Skin epidermis (tissue), 12 donors: Measurements from ENCODE around the gene RPL21.
A peak's percentile ranks its signal among the peaks of the same experiment; 100 is the strongest.
"Not testable (repeated sequence)": the region's sequence is repeated elsewhere in the genome, so short reads cannot be mapped to it uniquely, and the experiment has no call there.

Experiments
- H3K27ac ChIP-seq, 21 experiments: fragments of 200-600 bp; sonication (generic) in 11 of 21; one replicate each; pipeline ENCODE4 v1.5.0; 2020; ENCODE audit warnings: mild to moderate bottlenecking in 3 of 21, inconsistent platforms in 2 of 21, moderate library complexity in 2 of 21
- H3K4me3 ChIP-seq, 7 experiments: fragments of 200-600 bp; sonication (generic) in 2 of 7; one replicate each; pipeline ENCODE4 v1.5.0; 2020; ENCODE audit warnings: inconsistent platforms in 2 of 7, mild to moderate bottlenecking in 2 of 7, moderate library complexity in 1 of 7

RPL21 gene

DNA sequence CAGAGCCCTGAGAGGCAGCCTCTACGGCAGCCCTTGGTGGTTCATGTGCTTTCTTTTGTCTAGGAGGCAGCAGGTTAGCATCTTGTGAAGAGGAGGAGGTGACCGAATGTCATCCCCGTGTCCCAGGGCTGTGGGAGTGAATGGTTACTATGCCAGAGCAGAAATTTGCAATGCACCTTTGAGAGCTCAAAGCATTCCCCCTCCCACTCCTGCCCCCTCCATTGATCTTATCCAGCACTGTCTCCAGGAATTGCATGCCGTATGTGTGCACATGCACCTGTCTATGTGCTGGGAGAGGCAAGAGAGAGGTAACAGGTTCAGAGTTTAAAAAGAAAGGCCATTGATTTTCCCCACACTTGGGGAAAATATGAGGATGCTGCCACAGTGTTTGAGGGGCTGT lies 29.5 kb downstream of the RPL21 start:
- no peak overlapping the region for H3K4me3 ChIP-seq
- H3K27ac ChIP-seq, result no peak overlapping the region

DNA sequence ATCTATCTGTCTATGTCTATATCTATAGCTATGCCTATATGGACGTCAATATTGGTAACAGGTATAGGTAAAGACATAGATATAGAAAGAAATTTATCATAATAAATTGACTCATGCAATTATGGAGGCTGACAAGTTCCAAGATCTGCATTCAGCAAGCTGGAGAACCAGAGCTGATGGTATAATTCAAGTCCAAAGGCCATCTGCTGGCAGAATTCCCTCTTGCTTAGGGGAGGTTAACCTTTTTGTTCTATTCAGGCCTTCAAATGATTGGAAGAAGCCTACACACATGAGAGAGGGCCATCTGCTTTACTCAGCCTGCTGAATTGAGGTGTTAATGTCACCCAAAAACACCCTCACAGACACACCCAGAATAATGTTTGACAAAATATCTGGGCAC lies 30.1 kb downstream of the RPL21 start:
- Histone ChIP-seq H3K4me3 (no peak overlapping the region), H3K27ac (no peak overlapping the region)

DNA sequence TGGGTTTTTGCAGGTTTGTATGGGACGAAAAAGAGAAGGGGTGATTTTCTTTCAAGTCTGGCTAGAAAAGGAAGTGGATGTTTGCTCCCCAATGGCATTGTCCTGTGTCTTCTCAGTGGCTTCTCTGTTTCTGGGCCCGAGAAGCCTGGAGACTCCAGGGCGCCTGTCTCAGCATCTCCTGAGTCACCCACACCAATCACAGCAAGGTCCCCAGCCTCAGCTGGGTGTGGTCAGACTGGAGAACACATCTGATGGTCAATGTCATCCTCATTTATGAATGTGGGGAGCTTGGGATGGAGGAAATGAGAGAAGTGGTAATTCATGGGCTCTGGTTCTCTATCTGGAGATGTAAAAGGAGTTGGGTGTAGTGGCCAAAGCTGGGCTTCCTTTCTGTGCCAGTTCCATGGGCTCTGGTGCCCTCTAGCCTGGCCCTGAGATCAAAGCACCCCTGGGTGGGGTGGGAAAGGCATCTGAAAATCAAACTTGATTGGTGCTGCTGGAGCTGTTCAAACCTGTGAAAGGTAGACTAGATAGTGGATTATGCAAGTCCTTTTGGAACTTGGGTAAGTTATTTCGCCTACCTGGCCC lies 32.6 kb downstream of the RPL21 start:
- no peak overlapping the region for H3K27ac ChIP-seq

DNA sequence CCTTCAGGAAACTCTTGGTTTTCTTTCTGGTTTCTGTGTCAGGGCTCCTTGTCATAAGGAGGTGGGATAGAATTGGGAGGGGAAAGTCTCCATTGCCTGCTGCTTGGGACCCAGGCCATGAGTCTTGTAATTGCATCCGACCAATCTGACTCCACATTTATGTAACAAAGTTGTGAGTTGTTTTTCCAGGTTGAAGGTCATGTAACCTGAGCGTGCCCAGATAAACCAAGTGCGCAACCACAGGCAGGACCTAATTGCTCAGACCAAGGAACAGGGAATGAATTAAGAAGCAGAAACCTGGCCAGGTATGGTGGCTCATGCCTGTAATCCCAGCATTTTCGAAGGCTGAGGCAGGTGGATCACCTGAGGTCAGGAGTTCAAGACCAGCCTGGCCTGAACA lies 37.0 kb downstream of the RPL21 start:
- no peak overlapping the region for H3K27ac ChIP-seq
- no peak overlapping the region for H3K4me3 ChIP-seq

More for the DNA sequence above, 32.6 kb downstream of the RPL21 start:
- no peak overlapping the region for H3K4me3 ChIP-seq

DNA sequence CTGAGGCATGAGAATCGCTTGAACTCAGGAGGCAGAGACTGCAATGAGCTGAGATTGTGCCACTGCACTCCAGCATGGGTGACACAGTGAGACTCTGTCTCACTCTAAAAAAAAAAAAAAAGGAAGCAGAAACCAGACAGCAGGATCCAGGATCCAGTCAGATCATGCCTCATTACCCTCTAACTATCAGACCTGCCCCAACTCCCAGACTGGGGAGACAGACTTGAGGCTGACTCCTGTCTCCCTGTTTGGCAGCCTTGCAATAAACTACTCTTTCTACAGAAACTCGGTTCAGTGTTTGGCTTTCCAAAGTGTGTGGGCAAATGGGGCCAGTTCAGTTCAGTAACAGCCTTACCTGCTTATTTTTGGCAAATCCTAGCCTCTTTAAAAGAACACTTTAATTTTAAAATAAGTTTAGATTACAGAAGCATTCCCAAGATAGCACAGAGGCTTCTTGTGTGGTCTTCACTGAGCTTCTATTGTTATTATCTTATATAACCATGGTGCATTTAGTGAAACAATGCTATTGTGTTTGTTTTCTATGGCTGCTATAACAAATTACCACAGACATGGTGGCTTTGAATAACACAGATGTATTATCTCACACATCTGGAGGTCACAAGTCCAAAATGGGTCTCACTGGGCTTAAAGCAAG lies 37.8 kb downstream of the RPL21 start:
- no peak overlapping the region for H3K27ac ChIP-seq
- H3K4me3 ChIP-seq, result no peak overlapping the region

DNA sequence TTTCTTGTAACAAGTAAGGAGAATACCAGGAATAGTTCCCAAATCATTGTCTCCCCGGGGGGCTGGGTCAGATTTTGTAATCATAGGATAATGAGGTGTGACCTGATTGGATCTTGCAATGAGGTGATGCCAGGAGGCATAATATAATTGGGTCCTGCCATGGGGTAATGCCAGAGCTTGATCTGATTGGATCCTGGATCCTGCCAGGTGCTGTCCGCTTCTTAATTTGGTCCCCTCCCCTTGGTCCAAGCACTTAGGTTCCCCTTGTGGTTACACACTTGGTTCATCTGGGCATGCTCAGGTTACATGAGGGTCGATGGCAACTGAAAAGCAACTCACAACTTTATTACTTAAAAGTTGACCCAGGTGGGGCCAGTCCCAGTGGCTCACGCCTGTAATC lies 39.4 kb downstream of the RPL21 start:
- Histone ChIP-seq H3K4me3 (no peak overlapping the region), H3K27ac (no peak overlapping the region)

DNA sequence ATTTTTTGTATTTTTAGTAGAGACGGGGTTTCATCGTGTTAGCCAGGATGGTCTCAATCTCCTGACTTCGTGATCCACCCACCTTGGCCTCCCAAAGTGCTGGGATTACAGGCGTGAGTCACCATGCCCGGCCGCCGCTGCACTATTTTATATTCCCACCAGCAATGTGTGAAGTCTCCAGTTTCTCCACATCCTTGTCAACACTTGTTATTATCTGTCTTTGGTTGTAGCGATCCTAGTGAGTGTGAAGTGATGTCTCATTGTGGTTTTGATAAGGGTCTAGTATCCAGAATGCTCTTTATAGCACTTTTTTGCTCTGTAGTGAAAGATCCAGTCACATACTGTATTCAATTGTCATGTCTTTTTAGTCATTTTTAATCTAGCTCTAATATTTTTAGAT lies 40.6 kb downstream of the RPL21 start:
- H3K4me3 ChIP-seq, H3K27ac ChIP-seq: not testable (repeated sequence)

DNA sequence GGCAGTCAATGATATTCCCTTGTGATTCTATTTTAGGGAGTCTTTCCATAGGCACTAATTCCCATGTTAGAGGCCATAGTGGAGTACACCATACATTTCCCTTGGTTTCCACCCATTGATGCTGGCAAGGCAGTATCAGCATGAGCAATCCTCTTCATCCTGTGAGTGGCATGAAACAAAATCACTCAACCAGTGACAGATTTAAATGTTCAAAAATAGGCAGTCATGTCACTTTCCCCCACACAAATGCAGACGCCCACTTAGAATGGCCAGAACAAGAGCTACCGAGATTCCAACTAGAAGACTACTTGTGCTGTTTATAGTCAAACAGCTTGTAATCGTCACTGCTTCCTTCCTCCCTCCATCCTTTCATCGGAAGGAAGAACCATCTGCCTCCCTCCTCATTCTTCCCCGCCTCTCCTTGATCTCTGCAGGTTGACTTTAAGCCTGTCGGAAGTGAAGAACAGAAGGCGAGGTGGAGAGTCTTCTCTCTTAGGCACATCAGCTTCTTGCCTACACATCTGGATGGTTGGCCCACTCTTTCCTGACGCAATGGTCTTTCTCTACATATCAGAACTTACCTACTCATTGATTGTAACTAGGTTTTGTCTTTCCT lies 41.8 kb downstream of the RPL21 start:
- Histone ChIP-seq H3K4me3 (no peak overlapping the region), H3K27ac (peak overlapping the region in 1 of 21 experiments; percentile 0)

DNA sequence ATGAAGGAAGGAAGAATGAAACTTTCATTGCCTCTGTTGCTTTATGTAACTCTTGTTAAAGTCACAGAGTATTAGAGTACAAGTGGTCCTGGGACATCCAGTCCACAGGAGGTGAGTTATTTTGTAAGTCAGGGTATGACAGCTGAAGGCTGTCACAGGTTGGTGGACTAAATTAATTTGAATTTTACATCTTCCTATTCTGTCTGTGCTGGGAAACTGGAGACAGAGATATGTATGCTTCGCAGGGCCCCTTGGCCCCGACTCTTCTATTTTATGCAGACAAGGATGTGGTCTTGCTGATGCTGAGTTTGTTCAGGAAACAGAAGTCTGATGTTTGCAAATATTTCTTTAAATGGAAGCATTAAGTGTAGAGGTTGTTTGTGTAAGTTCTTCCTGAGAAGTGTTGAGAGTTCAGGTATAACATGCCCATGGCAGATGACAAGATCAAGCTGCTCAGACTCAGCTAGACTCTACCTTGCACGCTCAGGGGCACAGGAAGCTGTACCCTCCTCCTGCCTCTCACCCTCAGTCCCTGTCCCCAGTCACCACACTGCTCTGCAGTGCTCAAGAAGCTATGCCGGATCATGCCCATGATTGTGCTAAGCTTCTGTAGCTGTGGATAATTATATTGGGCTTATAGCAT lies 42.6 kb downstream of the RPL21 start:
- peak overlapping the region in 1 of 21 experiments; percentile 0 for H3K27ac ChIP-seq
- no peak overlapping the region for H3K4me3 ChIP-seq

DNA sequence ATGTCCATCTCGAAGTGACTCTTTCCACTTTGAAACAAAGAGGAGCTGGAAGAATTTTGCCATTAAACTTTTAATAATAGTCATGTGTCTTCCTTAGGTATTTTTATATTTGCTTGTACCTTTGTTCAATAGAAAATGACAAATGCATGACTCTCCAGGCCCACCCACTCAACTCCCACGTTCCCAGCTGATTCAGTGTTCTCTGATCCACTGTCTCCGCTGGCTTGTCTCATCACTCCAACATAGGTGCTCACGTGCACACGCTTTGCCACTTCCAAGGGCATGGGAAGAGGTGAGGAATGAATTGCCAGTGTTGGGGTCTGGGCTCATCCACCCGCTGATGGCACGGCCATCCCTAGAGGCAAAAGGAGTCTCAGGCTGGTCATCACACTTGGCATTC lies 43.7 kb downstream of the RPL21 start:
- H3K27ac ChIP-seq, result no peak overlapping the region

DNA sequence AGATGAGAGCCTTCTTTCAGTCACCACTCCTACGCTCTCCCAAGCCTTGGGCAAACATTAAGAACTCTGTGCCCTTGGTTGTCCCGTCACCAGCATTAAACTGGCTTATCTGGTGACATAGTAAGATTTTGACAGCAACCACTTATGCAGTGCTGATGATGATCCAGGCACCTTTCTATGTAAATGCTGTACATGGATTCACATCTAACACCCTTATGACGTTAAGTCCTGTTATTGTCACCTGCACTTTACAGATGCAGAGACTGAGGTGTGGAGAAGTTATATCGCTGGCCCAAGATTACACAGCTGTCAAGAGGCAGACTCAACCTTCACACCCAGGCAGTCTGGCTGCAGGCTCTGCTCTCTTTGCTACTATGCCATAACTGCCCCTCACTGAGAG lies 44.3 kb downstream of the RPL21 start:
- Histone ChIP-seq H3K4me3 (no peak overlapping the region), H3K27ac (no peak overlapping the region)

More for the DNA sequence above, 43.7 kb downstream of the RPL21 start:
- H3K4me3 ChIP-seq, result no peak overlapping the region

DNA sequence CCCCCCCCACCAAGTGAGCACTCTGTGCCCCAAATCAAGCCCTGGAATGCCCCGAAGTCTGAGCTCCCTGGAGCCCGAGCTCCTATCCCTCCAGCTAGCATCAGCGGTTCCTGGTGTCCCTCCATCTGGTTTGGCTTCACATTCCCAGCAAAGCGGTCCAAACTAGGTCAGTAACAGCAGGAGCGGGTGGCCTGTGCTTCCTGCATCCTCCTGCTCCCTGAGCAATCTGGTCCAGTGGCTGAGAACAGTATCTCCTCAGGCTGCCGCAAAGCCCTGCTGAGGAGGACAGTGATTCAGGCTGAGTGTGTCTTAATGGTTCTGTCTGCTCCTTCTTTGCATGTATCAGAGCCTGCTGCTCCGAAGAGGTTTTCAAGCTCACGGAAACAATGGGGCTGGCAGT lies 45.1 kb downstream of the RPL21 start:
- no peak overlapping the region for H3K27ac ChIP-seq
- no peak overlapping the region for H3K4me3 ChIP-seq

DNA sequence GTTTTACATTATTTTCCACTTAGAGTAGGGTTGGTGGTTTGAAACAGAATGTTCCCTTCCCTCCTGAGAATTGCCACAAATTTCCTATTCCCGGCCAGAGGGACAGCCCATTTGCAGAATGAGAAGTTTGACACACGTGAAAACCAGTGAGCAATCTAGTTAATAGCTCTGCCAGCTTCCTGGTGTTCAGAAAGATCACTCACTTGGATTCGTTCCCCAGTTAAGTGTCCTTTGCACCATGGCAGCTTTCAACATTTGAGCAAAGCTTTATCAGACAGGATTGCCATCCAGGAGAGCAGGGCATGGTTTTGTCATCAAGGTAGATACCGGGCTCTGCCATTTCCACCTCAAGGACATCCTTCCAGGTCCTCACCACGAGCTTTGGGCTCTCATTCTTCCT lies 47.5 kb downstream of the RPL21 start:
- no peak overlapping the region for H3K4me3 ChIP-seq

DNA sequence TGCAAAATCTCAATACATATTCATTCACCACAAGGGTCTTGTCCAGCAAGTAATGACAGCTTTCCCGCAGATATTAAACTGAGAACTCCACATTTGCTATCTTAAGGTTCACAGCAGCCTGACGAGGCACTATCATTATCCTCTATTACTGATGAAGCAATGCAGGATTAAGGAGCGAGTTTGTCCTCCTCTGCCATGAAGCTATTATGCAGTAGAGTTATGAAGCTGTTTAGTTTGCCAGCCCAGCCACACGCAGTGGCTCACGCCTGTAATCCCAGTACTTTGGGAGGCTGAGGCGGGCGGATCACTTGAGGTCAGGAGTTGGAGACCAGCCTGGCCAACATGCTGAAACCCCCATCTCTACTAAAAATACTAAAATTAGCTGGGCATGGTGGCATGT lies 49.0 kb downstream of the RPL21 start:
- H3K4me3 ChIP-seq, H3K27ac ChIP-seq: not testable (repeated sequence)

More for the DNA sequence above, 47.5 kb downstream of the RPL21 start:
- no peak overlapping the region for H3K27ac ChIP-seq

DNA sequence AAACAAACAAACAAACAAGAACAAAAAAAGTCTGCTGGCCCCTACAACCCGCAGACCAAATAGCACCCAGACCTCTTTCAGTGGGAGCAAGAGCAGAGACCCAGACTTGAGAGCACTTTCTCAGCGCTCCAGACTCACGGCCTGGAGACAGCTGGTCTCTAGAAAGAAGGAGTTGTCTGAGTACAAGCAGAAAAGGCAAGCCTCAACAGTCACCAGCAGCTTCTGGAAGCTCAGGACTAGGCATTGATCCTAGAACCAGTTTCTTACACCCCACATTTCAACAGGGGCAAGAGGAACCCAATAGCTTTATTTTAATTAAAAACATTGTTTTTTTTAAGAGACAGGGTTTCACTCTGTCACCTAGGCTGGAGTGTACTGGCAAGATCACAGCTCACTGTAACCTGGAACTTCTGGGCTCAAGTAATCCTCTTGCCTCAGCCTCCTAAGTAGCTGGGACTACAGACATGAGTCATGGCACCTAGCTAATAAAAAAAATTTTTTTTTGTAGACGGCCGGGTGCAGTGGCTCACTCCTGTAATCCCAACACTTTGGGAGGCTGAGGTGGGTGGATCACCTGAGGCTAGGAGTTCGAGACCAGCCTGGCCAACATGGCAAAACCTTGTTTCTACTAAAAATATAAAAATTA lies 49.7 kb downstream of the RPL21 start:
- H3K27ac ChIP-seq, result no peak overlapping the region
- no peak overlapping the region for H3K4me3 ChIP-seq

DNA sequence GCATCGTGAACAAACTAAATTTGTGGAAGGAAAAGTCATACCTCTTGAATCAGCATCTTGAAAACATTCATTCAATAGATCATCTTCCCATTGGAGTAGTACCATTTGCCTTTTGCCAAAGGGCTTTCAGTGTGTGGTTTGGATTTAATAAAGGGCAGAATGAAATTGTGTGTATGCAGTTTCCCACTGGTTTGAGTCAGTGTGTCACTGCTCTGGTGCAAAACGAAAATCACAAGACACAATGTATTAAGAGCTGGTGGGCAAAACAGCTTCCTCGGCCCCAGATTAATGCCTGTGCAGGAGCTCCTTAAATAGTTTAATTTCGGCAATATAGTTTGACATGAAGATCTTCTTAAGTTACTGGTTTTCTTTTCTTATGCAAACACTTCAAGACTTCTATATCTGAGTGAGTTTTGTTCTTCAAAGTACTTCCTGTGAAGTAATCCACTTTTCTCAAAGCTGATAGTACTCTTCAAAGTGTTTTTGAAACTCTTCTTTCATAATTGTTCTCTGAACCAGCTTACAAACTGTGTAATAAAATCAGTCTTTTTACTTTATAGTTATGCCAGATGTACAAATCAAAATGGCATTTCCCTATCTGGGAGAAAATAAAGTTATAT lies 51.4 kb downstream of the RPL21 start:
- no peak overlapping the region for H3K4me3 ChIP-seq
- H3K27ac ChIP-seq, result no peak overlapping the region

DNA sequence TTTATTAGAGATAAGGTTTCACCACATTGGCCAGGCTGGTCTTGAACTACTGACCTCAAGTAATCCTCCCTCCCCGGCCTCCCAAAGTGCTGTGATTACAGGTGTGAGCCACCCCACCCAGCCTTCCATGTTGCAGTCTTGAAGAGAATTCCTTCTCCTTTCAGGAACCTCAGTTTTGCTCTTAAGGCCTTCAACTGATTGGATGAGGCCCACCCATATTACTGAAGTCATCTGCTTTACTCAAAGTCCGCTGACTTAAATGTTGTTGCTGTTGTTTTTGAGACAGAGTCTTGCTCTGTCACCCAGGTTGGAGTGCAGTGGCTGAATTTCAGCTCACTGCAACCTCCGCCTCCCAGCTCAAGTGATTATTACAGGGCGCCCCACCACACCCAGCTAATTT lies 52.7 kb downstream of the RPL21 start:
- no peak overlapping the region for H3K4me3 ChIP-seq
- H3K27ac ChIP-seq, result no peak overlapping the region

DNA sequence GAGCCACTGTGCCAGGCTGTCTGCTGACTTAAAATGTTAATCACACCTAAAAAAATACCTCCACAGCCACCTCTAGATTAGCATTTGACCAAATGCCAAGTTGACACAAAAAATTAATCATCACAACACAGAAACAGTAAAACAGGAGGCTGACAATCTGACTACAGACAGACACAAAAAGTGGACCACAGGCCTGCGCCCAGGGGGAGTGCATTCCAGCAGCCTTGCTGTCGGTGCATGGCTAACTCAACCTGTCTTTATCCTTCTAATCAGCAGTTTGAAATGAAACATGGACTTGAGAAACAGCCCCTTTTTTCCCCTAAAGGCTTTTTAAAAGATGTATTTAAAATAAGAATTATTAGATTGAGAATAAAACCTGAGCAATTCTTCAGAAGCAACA lies 53.3 kb downstream of the RPL21 start:
- Histone ChIP-seq H3K27ac (no peak overlapping the region), H3K4me3 (no peak overlapping the region)
